ENCODE data around the gene MXD3.
"Not testable (repeated sequence)": the region's sequence is repeated elsewhere in the genome, so short reads cannot be mapped to it uniquely, and the experiment has no call there.

MXD3 gene

DNA sequence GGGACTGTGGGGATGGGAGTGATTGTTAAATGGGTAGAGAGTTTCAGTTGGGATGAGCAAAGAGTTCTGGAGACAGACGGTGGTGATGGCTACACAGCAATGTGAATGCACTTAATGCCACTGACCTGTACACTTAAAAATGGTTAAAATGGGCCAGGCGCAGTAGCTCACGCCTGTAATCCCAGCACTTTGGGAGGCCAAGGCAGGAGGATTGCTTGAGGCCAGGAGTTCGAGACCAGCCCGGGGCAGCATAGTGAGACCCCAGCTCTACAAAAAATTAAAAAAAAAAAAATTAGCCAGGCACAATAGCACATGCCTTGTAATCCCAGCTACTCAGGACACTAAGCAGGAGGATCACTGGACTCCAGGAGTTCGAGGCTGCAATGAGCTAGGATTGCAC, 32.1 kb upstream of the MXD3 start:
- in situ Hi-C loops (cut with HindIII; ENCODE audit: low sequenced_read_pairs): no loop called here

DNA sequence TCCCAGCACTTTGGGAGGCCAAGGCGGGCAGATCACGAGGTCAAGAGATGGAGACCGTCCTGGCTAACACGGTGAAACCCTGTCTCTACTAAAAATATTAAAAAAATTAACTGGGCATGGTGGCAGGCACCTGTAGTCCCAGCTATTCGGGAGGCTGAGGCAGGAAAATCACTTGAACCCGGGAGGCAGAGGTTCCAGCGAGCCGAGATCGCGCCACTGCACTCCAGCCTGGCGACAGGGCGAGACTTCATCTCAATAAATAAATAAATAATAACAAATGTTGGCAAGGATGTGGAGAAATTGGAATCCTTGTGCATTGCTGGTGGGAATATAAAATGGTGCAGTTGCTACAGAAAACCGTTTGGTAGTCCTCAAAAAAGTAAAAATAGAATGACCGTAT, 31.3 kb upstream of the MXD3 start:
- in situ Hi-C loops (cut with HindIII; ENCODE audit: low sequenced_read_pairs): not testable (repeated sequence)

DNA sequence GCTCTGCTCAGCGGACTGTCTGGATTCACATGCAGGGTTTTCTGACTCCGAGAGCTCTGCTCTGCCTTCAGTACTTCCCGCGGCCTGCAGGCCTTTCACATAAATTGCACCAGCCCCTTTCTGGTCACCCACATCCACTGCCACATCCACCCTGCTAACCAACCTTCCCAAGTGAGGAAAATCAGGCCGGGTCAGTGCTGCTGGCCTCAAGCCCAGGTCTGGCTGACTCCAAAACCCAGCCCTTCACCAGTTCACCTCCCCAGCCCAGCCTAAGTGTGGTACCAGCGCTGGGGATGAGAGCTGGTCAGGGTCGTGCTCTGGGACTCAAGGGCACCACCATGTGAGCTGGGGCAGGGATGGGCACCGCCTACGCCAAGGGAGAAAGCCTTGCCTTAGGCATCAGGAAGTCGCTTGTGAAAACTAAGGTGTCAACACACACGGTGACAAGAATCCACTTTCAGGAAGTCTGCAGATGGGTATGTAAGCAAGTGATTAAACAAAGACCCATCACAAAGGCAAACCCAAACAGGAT, 27.5 kb upstream of the MXD3 start:
- in situ Hi-C loops (cut with HindIII; ENCODE audit: low sequenced_read_pairs): no loop called here

DNA sequence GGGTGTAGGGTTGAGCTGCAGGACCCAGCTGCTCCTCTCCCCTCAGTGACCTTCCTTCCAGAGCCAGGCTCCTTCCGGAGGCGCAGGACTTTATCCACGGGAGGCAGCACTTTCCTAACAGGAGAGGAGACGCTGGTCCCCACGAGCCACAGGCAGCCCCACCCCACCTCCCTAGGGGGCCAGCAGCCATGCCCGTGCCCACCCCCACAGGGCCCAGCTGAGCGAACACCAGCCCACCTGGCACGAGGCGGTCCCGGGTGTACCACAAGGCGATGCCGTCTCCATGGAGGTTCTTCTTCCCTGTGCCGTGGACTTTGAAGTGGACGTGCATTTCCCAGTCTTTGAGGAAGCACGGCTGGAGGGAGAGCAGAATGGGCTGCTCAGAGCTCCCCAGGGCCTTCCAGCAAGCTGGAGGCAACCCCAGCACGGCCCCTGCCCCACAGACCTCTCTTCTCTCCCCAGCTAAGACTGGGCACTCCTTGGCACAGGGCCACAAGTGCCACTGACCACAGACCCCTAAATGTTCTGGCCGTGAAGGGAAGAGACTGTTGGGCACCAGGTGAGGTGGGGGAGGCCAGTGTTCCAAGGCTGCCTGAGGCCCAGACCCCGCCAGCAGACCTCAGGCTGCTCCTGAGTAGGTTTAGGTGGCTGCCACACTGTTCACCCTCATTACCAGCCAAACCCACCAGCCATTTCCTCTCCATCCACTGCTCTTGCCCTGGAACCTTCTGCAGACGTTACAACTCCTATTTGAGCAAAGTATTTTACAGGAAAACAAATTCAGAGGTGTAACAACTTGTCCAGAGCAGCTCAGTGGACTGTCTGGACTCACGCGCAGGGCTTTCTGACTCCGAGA, 26.8 kb upstream of the MXD3 start:
- in situ Hi-C loops (cut with HindIII; ENCODE audit: low sequenced_read_pairs): no loop called here

DNA sequence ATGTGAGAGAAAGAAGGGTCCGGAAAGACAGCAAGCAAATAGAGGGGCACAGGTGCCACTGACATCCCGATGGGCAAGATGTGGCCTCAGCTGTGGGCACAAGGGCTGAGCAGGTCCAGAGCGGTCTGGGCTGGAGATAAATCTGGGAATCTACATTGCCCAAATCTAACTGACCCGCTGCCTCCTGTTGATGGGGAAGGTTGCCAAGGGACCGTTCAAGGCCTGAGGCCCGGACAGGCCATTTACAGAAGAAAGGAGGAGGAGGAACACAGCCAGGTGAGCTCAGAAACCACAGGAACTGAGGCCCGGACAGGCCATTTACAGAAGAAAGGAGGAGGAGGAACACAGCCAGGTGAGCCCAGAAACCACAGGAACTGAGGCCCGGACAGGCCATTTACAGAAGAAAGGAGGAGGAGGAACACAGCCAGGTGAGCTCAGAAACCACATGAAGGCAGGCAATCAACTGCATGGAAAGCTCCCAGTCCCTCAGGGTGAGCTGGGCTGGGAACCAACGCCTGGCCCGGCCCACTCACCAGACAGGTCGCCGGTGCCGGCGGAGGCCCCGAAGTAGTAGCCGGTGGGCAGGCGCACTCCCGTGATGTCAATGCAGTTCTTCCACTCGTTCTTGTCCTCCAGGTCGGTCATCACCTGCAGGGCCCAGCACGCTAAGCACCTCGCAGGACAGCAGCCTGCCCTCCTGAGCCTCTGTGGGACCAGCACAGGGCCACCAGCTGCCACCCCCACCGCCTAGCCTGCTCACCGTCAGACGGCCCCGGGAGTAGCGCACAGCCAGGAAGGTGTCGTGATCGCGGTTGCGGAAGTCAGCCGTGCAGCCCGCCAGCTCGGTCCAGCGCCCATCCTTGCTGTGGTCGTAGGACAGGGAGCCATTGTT, 25.2 kb upstream of the MXD3 start:
- in situ Hi-C loops (cut with HindIII; ENCODE audit: low sequenced_read_pairs): no loop called here

DNA sequence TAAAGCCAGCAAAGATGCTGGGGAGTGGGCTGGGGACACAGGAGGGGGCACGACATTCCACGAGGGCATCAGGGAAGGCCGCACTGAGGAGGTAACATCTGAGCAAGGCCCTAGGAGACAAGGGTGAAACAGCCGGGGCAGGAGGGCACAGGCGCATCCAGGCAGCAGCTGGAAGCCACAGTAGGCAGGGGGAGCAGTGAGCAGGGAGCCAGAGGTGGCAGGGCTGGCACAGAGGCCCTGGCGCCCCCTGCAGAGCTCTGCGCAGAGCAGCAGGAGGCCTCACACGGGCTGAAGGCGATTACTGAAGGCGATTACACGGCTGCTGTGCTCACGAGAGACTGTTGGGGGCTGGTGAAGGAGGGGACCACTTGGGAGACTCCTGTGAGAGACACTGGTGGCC, 24.4 kb upstream of the MXD3 start:
- in situ Hi-C loops (cut with HindIII; ENCODE audit: low sequenced_read_pairs): no loop called here

DNA sequence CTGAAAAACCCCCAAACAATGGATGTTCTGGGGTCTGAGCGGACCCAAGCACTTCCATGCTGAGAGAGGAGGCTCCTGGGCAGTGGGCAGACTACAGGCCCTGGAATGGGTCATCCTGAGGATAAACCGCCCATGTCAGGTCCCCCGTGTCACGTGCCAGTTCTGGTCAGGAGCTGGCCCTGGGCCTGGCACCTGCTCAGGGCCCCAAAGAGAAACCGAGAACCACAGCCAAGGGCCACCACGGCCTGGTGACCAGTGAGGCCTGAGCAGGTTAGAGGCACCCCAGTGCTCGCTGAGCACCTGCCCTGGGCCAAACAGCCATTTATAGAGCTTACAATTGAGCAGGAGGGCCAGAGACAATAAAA, 24.0 kb upstream of the MXD3 start:
- in situ Hi-C loops (cut with HindIII; ENCODE audit: low sequenced_read_pairs): no loop called here

DNA sequence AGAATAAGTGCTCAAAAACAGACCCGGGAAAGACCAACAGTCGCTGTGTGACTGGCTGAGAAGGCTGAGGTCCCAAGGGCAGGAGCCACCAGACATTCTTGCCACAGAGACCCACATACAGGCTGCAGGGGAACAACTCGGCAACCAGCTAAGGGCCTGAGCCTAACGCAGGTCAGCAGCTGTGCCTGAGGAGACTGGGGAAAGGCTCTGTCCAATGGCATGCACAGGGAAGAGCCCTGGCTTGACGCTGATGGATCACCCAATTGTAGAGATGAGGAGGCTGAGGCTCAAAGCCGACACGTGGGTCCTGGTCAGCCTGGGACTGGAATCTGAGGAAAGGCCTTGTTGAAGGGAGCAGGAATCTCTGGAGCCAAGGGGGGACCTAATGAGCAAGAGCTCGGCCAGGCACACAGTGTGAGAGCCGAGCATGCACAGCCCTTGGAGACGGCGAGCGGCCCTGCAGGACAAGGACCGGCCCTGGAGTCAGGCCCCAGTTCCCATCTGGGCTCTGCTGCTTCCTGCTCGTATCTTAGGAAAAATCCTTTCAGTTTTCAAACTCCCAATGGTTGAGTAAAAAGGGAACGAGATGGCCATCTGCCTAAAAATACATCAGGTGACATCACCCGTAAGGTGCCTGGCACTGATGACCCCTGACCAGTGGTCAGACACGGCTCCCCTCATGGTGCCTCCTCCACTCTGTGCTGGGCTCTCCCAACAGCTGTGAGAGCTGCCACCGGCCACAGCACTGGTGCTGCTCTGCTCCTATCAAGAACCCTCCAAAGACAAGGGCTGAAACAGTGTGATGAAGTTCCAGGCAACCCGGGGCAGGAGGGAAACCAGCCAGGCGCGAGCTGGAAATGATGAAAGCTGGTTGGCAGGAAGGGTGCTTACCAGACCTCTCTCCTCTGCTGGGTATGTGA, 23.3 kb upstream of the MXD3 start:
- in situ Hi-C loops (cut with HindIII; ENCODE audit: low sequenced_read_pairs): no loop called here

DNA sequence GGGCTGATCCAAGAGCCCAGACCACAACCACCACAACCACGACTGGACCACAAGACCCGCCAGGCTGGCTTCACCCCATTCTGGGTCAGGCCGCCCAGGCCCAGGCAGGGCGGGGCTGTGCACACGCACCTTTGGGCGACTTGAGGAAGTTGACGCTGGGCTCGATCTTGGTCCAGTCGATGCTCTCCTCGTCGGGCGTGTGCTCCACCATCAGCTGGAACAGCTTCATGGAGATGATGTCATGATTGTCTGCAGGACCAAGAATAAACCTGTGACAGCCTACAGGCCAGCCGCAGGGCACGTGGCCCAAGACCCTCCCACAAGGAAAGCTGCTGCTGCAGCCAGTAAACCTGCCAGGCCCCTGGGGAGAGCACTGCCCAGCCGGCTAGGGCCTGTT, 22.5 kb upstream of the MXD3 start:
- in situ Hi-C loops (cut with HindIII; ENCODE audit: low sequenced_read_pairs): no loop called here

DNA sequence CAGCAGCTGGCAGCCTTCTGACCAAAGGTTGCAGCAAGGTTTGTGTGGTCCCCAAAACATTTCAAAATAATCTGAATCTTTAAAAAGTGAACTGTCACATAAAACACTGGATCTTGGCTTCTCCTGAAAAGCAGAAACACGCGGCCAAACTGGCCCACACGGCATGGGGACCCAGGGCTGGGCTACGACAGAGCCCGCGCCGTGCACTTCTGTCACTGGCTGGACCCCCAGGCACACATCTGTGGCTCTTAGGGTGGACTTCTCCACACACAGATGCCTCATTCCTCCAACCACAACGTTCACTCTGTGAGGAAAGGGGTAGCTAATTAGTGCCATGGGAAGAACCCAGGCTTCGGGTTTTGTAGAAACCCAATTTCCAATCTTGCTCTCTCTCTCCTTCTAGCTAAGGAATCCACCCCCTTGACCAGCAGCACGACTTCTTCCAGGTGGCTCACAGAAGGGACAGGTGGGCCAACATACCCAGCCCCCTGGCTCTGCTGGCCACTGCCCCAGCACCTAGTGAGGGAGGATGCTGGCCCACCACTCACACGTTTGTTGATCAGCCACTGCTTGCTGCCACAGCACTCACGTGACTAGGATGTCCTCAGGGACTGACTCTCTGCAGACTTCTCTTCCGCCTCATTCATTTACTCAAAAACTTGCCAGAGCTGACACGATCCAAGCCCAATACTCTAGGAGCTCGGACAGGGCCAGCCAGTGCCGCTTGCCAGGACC, 21.9 kb upstream of the MXD3 start:
- in situ Hi-C loops (cut with HindIII; ENCODE audit: low sequenced_read_pairs): no loop called here

DNA sequence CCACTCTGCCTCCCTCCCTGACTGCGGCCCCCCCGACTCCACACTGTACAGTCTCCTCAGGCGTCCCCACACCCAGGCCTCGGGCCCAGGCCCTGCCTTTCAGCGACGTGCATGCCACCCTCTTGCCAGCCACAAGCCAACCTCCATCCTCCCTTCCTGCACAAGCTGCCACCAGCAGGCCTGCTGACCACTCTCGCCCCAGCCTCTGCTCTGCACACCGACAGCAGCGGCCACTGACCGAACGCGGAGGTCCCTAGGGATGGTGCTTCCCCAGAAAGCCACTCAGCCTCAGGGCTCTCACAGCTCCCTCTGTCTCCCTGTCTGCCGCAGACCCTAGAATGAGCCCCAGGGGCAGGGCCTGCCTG, 21.2 kb upstream of the MXD3 start:
- in situ Hi-C loops (cut with HindIII; ENCODE audit: low sequenced_read_pairs): no loop called here

DNA sequence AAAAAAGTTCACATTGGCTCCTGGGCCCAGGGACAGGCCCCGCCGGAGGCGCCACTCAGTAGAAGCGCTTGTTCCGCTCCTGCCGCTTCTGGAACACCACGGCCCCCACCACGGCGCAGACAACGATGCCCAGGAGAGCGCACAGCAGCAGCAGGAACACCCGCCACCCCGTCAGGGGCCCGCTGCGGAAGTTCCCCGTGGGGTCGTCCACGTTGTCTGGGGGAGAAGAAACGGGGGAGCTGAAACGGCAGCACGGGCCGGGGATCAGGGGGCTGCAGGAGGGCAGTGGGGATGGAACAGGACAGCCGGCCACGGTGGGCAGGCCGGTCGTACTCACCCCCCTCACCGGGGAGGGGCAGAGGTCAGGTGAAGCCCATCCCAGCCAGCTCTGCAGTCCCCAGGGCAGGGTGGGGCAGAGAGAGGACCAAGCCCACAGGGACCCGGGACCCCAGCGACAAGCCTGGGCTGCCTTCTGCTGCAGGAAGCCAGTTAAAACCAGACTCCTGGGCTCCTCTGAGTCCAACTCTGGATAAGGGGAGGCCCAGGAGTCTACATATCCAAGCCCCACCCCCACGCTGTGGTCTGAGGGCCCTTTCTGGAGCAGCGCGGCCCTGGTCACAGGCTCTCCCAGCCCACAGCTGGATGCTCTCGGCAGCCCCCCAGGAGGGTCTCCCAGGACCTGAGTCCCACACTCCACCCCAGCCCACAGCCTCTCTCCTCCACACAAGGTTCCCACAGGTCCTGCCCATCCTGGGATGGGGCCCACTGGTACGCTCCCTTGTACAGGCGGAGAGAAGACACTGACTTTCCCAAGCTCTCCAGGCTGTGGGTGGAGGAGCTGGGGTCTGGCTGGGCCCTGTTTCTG, 20.6 kb upstream of the MXD3 start:
- in situ Hi-C loops (cut with HindIII; ENCODE audit: low sequenced_read_pairs): no loop called here

DNA sequence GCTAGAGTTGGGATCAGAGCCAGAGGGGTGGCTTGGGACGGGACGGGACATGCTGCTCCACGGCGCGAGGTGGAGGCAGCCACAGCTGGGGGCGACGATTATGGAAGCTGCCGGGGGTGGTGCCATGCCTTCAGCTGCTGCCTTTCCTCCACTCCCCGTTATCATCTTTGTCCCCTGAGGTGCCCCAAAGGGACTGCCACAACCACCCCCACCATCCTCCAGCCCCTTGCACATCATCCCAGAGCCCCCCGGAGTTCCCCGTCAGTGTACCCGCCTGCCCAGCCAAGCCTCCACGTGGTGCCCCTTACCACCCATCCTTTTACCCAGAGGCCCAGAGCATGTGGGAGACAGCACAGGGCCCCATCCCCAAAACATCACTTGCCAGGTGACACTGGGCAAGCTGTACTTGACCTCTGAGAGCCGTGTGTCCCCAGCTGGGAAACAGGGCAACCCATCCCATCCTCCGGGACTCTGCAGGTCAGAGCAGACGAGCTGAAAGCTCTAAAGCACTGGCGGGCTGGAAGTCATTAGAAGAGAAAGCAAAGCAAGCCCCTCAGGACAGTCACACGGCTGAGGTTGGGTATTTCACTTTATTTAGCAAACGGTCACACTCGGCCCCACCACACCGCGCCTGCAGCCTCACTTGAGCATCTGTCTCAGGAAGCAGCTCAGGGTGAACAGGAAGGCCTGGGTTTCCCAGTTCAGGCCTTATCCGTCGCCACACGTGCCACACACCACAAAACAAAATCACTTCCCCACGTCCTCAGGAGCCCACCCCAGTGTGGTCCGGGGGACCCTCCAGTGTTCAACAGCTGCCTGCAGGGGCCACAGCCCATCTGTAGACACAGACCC, 19.5 kb upstream of the MXD3 start:
- in situ Hi-C loops (cut with HindIII; ENCODE audit: low sequenced_read_pairs): no loop called here

DNA sequence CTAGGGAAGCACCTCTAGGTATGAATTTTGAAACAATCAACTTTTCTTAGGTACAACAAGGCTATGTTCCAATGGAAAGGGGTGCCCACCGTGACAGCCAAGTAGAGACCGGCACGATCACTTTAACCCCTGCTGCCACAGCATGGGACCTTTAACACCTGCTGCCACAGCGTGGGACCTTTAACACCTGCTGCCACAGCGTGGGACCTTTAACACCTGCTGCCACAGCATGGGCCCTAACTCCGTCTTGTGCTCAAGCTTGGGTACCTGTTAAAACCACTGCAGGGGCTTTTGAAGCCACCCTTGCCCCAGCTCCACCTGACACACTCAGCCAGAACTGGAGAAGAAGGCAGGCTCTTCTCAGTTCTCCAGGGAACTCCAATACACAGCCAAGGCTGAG, 18.2 kb upstream of the MXD3 start:
- in situ Hi-C loops (cut with HindIII; ENCODE audit: low sequenced_read_pairs): no loop called here

DNA sequence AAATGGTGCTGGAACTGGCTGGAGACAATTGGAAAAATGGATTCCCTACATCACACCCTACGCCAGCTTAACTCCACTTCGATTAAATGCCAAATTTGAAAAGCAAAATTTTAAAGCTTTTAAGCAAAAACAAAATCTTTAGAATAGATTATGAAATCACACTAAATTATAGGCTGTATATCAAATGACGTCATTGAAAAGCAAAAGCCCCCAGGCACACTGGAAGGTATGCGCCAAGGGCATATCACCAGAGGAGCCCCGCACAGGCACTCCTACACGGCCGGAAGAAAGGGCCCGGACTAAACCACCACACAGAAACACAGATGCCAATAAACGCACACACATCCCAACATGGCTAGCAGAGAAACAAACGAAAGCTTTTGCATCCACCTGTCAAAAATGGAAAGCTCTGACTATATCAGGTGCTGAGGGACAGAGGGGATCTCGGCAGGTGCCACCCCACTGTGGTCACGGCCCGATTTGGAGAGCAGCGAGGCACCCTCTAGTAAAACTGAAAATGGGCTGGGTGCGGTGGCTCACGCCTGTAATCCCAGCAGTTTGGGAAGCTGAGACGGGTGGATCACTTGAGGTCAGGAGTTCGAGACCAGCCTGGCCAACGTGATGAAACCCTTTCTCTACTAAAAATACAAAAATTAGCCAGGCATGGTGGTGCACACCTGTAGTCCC, 17.0 kb upstream of the MXD3 start:
- in situ Hi-C loops (cut with HindIII; ENCODE audit: low sequenced_read_pairs): no loop called here

DNA sequence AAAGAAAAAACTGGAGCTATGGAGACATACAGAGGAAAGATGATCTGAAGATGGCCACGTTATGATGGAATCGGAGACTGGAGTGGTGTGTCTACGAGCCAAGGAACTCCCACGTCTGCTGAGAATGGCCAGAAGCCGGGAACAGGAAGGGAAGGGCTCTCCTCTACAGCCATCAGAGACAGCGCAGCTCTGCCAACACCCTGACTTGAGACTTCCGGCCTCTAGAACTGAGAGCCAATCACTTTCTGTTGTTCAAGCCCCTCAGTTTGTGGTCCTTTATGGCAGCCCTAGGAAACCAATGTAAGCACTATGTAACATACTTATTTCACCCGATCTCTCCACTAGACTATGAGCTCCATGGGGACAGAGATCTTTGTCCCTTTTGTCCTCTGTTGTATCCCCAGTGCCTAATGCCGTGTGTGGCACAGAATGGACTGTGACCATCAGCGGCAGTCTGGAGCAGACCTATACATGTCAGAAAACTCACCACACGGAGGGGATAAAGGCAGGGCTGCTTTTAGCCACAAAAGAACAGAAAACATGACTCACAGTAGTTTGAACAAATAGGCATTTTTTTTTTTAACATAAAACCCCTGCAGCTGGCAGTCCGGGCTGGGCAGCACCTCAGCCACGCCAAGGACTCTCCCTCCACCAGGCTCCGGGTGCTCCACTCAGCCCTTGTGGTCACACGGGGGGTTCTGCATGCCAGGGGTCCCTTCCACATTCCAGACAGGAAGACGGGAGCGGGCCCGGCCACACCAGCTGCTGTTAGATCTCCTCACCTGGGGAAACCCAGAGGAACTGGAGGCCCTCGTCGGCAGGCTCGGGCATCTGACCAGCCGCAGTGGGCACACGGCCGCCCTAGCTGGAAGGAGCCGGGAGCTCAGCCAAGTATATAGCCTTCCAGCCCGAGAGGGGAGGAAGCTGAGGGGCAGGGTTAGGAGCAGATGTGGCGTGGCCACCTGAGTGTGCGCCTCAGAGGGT, 16.1 kb upstream of the MXD3 start:
- in situ Hi-C loops (cut with HindIII; ENCODE audit: low sequenced_read_pairs): no loop called here
